Thyroid gland (tissue), 4 donors: Measurements from ENCODE around the gene TLR1. TPM values are rescaled to one million over a fixed set of nuclear protein-coding genes. Genes with fewer than 3 reads are reported as not detected.

Source experiments
- DNase-seq, 2 donors: peaks; one replicate each; pipeline ENCODE4 v3.0.0-alpha.2; 2019
- H3K27ac ChIP-seq, 3 donors: fragments of 200-600 bp; sonication (generic); 1 replicate in 2 of 3; 2 replicates in 1 of 3; pipeline ENCODE4 v1.5.1; 2016 to 2019; ENCODE audit warnings: mild to moderate bottlenecking in 1 of 3, moderate library complexity in 1 of 3
- H3K27me3 ChIP-seq: fragments of 200-600 bp; sonication (generic); one replicate; pipeline ENCODE4 v1.5.1; 2019
- H3K36me3 ChIP-seq, 2 donors: fragments of 200-600 bp; sonication (generic); one replicate each; pipeline ENCODE4 v1.5.1; 2016 to 2019
- H3K4me1 ChIP-seq, 2 donors: fragments of 200-600 bp; sonication (generic); one replicate each; pipeline ENCODE4 v1.5.1; 2017 to 2019
- H3K4me3 ChIP-seq, 3 donors: fragments of 200-600 bp; sonication (generic); replicated peaks in 1 of 3; 1 replicate in 2 of 3; 2 replicates in 1 of 3; pipeline ENCODE4 v1.5.1; 2016; ENCODE audit warnings: mild to moderate bottlenecking in 1 of 3
- H3K9me3 ChIP-seq: fragments of 200-600 bp; sonication (generic); one replicate; pipeline ENCODE4 v1.5.1; 2017
- CTCF ChIP-seq, 6 experiments: fragments of 200-600 bp in 3 of 6; fragments of 450-650 bp in 3 of 6; sonication (generic) in 3 of 6; IDR thresholded peaks; one replicate each; pipeline ENCODE4 v1.5.1; 2016 to 2019; ENCODE audit warnings: antibody characterized with exemption in 6 of 6, mild to moderate bottlenecking in 2 of 6, inconsistent platforms in 1 of 6, moderate library complexity in 1 of 6
- POLR2A ChIP-seq, 2 donors: fragments of 450-650 bp; IDR thresholded peaks; one replicate each; pipeline ENCODE4 v1.6.1; 2017; ENCODE audit warnings: antibody characterized with exemption in 2 of 2, mild to moderate bottlenecking in 2 of 2, moderate library complexity in 1 of 2
- WGBS, 2 donors: methylation state at CpG; one replicate each; pipeline ENCODE4 v1.1.5; 2017; 5-methylcytosine and 5-hydroxymethylcytosine counted together
- intact Hi-C: fragments of 100-400 bp; cut with DNase I; formaldehyde crosslinking; loops from one replicate; pipeline ENCODE4 v1.15.1; 2023
- total RNA-seq, 4 donors: library from RNA; depleted of rRNA; stranded (reverse); fragments of >200 nt; gene quantifications; one replicate each; pipeline ENCODE4 v1.2.3, GENCODE V29; 2016

Gene TLR1
- total RNA-seq, 4 donors from 2014 or later = 4.0 to 12.8 (median 7.5) TPM

GRCh38 chr4:38829237-38829636 is 24.6 kb upstream of the TLR1 start:
- no peaks in the 10 kb centered on the region for H3K9me3 ChIP-seq
- no peaks in the 10 kb centered on the region for H3K36me3 ChIP-seq
- peak overlapping the region in 1 of 3 donors; percentile 56 for H3K27ac ChIP-seq
- TF ChIP-seq POLR2A (IDR thresholded peaks at IDR 0.05) (no peak), CTCF (IDR thresholded peaks at IDR 0.05) (no peak)
- peaks cover 14 to 15% of the 10 kb centered on the region in 2 donors for H3K4me1 ChIP-seq
- no peak overlapping the region for H3K4me3 ChIP-seq
- intact Hi-C loops = no loop called here
- no peaks in the 10 kb centered on the region for H3K27me3 ChIP-seq
- DNase-seq = no peak
- WGBS, 2 donors = 93 to 94% methylated on average over 5 of the region's 5 CpGs

GRCh38 chr4:38823766-38824165 is 19.2 kb upstream of the TLR1 start:
- intact Hi-C loops = no loop called here

GRCh38 chr4:38822748-38823303 is 18.2 kb upstream of the TLR1 start:
- no peaks in the 10 kb centered on the region for H3K9me3 ChIP-seq

More at GRCh38 chr4:38823766-38824165, 19.2 kb upstream of the TLR1 start:
- Histone ChIP-seq H3K36me3 (no peaks in the 10 kb centered on the region), H3K27me3 (no peaks in the 10 kb centered on the region), H3K27ac (no peak overlapping the region), H3K4me1 (no peaks in the 10 kb centered on the region), H3K9me3 (no peaks in the 10 kb centered on the region), H3K4me3 (no peak overlapping the region)
- 91 to 93% methylated on average over 20 to 27 of the region's 27 CpGs for WGBS, 2 donors
- no peak for DNase-seq
- TF ChIP-seq POLR2A (IDR thresholded peaks at IDR 0.05) (no peak), CTCF (IDR thresholded peaks at IDR 0.05) (no peak)

GRCh38 chr4:38821739-38822138 is 17.1 kb upstream of the TLR1 start:
- Histone ChIP-seq H3K4me1 (no peaks in the 10 kb centered on the region), H3K9me3 (no peaks in the 10 kb centered on the region), H3K36me3 (no peaks in the 10 kb centered on the region), H3K27ac (no peak overlapping the region), H3K4me3 (no peak overlapping the region), H3K27me3 (no peaks in the 10 kb centered on the region)
- no peak for TF ChIP-seq CTCF (IDR thresholded peaks at IDR 0.05)
- no peak for TF ChIP-seq POLR2A (IDR thresholded peaks at IDR 0.05)
- DNase-seq = no peak
- WGBS, 2 donors = 89 to 93% methylated on average over 3 of the region's 3 CpGs
- intact Hi-C loops = no loop called here

More at GRCh38 chr4:38822748-38823303, 18.2 kb upstream of the TLR1 start:
- DNase-seq = no peak
- Histone ChIP-seq H3K4me3 (no peak overlapping the region), H3K27ac (no peak overlapping the region), H3K36me3 (no peaks in the 10 kb centered on the region), H3K4me1 (no peaks in the 10 kb centered on the region), H3K27me3 (no peaks in the 10 kb centered on the region)
- 87 to 93% methylated on average over 5 of the region's 5 CpGs for WGBS, 2 donors
- intact Hi-C loops = no loop called here
- no peak for TF ChIP-seq POLR2A (IDR thresholded peaks at IDR 0.05)

GRCh38 chr4:38820329-38821061 is 15.9 kb upstream of the TLR1 start:
- Histone ChIP-seq H3K9me3 (no peaks in the 10 kb centered on the region), H3K4me3 (no peak overlapping the region), H3K4me1 (no peaks in the 10 kb centered on the region), H3K27me3 (no peaks in the 10 kb centered on the region), H3K27ac (no peak overlapping the region), H3K36me3 (no peaks in the 10 kb centered on the region)
- TF ChIP-seq POLR2A (IDR thresholded peaks at IDR 0.05) (no peak), CTCF (IDR thresholded peaks at IDR 0.05) (no peak)
- intact Hi-C loops = no loop called here
- DNase-seq = no peak
- WGBS, 2 donors = 84 to 86% methylated on average over 4 of the region's 4 CpGs
